ENCODE measurements around the gene DOCK11.

Gene DOCK11

GRCh38 chrX:118634336-118634735, 138.7 kb downstream of the DOCK11 start:
- FAIRE-seq = no peak

DNA sequence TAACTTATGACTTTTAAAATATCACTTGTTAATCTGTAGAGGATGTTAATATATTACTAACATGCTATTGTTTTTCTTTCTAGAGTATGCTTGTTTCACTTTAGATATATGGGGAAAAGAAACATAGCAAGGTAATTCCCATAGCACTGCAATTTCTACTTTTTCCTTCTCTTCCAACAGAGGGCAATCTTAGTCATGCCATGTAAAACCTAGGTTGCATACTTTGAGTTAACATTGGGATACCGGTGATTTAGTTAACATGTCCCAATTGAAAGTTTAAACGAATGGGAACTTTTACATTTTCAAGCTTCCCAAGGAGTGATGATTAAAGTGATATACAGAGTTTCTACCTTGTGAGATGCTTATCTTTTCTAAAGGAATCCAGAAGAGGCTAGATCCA, 142.4 kb downstream of the DOCK11 start:
- FAIRE-seq = no peak

- peak; percentile 60 for FAIRE-seq
Observed at GRCh38 chrX:118644378-118644777, 148.8 kb downstream of the DOCK11 start.

DNA sequence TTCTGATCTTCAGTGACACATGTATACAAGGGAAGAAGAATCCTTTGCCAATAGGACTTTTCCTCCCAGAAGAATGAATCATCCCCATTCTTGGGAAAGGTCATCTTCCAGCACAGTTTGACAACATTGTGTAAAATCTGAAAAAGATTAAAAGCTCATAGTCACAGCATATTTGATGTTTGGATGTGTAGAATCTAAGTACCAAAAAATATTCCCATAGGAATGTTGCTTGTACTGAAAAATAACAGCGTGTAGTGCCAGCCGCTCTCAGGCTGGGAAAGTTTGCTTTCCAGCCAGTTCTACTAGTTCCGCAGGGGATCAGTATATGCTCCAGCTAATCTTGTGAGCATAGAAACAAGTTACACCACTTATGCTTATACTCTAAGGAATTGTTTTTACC, 157.1 kb downstream of the DOCK11 start:
- FAIRE-seq = no peak

GRCh38 chrX:118654331-118654730, 158.7 kb downstream of the DOCK11 start:
- no peak for FAIRE-seq

DNA sequence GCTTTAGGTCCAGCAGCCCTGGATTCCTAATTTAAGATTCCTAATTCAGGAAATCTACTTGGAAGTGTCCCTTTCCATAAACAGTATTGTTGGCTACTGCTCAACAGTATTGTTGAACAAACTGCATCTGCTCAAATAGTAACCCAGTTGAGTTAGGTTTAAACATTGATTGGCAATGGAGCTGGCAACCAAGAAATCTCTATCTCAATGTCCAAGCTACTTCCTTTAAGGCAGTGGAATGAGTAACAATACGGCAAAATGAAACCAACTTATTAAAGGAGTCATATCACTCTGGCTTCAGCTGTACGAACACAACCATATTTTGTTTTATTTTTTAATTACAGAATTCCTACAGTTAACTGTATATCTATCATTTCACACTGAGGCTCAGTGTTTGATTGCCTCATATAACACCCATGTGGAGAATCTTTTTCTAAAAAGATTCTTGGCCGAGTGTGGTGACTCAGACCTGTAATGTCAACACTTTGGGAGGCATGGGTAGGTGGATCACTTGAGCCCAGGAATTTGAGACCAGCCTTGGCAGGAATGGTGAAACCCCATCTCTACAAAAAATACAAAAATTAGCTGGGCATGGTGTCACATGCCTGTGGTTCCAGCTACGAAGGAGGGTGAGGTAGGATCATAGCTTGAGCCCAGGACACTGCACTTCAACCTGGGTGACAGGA, 160.1 kb downstream of the DOCK11 start:
- FAIRE-seq = no peak

DNA sequence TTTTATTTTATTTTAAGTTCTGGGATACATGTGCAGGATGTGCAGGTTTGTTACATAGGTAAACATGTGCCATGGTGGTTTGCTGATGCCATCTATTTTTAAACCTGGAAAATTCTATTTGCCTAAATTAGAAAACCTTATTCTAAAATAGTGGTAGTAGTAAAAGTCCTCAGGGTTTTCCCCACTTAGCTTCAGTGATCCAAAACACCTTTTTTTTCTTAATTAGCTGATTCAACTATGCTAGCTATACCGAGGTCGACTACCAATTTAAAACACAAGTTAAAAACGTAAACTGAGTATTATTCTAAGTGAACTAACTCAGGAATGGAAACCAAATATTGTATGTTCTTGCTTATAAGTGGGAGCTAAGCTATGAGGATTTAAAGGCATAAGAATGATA, 161.8 kb downstream of the DOCK11 start:
- no peak for FAIRE-seq

DNA sequence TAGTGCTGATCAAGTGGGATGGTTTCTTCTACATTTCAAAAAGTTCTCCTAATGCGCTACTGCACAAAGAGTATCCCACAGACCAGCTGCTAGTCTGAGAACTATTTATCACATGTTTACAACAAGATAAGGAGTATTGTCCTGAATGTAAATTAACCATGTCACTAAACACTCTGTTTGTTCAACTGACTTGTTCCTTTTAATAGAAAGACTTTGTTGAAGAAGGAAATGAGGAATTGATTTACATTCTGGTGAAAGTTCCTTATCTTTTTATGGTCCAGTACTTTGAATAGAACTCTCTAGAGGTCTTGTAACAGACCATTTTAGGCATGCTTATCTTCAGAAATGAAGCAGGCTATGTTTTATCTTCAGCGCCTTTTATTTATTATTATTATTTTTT, 164.5 kb downstream of the DOCK11 start:
- no peak for FAIRE-seq

- no peak for FAIRE-seq
Observed at GRCh38 chrX:118665204-118665603, 169.6 kb downstream of the DOCK11 start.

DNA sequence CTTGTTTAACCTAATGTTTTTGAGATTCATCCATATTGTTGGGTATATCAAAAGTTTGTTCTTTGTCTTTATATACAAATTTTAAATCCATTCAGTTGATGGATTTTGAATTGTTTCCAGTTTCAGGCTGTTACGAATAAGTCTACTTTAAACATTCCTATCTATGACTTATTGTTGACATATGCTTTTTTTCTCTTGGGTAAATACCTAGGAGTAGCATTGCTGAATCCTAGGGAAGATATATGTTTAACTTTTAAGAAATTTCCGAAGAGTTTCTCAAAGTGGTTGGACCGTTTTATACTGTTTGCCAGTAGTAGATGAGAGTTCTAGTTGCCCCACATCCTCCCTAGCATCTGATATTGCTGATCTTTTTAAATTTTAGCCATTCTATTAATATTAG, 170.9 kb downstream of the DOCK11 start:
- no peak for FAIRE-seq

DNA sequence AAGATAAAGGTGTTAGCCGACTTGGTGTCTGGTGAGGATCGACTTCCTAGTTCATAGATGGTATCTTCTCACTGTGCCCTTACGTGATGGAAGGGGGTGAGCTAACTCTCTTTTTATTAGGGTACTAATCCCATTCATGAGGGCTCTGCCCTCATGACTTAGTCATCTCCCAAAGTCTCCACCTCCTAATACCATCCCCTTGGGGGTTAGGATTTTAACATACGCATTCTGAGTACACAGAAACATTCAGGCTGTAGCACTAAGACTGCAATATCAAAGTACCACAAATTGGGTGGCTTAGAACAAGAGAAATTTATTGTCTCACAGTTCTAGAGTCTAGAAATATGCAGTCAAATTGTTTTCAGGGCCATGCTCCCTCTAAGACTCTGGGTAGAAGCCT, 173.8 kb downstream of the DOCK11 start:
- FAIRE-seq = no peak

DNA sequence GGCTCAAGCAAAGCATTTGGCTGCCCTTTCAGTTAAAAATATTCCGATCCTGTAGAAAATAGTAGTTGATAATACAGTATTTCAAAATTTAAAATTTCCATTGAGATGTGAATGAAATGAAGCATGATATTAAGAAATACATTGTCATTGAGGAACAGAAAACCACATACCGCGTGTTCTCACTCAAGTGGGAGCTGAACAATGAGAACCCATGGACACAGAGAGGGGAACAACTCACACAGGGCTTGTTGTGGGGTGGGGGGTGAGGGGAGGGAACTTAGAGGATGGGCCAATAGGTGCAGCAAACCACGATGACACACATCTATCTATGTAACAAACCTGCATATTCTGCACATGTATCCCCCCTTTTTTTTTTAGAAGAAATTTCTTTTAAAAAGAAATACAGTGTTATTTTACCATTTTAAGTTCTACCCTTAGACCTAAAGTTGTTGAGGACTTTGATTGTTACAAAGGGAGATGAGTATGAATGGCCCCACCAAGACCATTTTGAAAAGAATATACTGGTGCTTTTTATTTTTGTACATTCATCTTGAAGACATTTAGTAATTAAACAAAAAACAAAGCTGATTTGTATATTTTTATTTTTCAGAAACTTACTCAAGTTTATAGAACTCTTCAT, 179.8 kb downstream of the DOCK11 start:
- no peak for FAIRE-seq

DNA sequence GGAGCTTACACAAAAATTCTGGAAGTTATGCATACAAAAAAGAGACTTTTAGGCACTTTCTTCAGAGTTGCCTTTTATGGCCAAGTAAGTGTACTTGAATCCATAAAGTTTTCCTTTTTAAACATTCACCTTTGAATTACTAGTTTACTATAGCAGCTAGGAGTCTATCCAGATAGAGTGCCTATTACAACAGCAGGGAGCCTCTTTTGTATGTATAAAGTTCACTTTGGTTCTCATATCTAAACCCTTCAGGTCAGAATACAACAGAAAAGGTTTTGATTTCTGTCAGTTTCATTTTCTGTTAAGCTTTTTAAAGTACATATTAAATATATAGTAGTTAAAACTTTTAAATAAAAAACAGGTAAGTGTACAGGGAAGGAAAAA, 180.3 kb downstream of the DOCK11 start:
- no peak for FAIRE-seq

DNA sequence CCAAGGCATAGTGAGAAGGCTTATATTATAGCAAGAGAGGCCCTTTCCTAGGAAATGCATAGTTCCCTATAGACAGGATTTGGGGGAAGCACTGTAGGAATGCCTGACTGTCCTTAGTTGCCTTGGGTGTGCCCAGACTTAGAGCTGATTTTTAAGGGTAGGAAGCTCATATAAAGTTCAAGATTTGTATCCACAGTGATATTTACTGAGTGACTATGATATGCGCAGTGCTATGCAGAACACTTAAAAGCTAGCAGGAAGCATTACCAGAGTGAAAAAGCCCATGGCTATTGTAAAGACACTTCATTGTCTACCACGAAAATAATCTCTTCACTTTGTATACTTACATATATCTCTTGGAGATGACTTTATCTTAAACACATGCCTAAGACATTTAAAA, 181.7 kb downstream of the DOCK11 start:
- FAIRE-seq = no peak

- FAIRE-seq = no peak
Observed at GRCh38 chrX:118679290-118679689, 183.7 kb downstream of the DOCK11 start.

- FAIRE-seq = no peak
Observed at GRCh38 chrX:118682258-118683014, 186.8 kb downstream of the DOCK11 start.

GRCh38 chrX:118685393-118685792, 189.8 kb downstream of the DOCK11 start:
- FAIRE-seq = no peak

GRCh38 chrX:118688935-118689334, 193.3 kb downstream of the DOCK11 start:
- no peak for FAIRE-seq

GRCh38 chrX:118693843-118694242, 198.2 kb downstream of the DOCK11 start:
- no peak for FAIRE-seq

GRCh38 chrX:118694638-118695037, 199.0 kb downstream of the DOCK11 start:
- FAIRE-seq = no peak

- FAIRE-seq = no peak
Observed at GRCh38 chrX:118698516-118699170, 203.0 kb downstream of the DOCK11 start.

DNA sequence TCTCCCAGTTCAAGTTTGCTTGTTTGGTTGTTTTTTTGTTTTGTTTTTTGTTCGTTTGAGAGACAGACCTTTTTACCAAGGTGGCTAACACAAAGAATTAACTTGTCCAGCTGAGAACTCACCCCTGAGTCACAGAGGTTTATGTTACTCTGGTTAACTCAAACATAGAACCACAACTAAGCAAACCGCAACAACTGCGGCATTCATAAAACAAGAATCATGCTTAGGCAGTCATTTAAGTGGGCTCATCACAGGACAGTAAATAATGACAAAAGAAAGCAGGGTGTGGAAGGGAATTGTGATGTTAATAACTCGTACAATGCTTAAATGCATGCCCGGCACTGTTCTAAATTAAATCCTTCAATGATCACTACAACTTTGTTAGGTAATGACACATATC, 207.1 kb downstream of the DOCK11 start:
- no peak for FAIRE-seq

DNA sequence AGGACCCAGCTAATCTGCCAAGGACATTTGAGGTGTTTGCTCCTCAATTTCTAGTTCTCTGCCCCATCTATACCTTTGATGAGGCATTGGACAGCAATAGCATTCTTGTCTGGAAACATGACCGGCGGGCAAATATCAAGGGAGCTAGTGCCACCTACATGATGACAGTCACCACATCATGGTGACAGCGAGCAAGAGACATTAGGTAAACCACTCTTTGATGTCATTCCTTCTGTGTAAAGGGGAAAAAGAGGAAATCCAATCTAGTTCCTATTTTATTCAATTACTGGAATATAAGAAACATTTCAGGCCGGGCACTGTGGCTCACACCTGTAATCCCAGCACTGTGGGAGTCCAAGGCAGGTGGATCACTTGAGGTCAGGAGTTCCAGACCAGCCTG, 211.1 kb downstream of the DOCK11 start:
- FAIRE-seq = no peak

GRCh38 chrX:118714521-118714920, 218.9 kb downstream of the DOCK11 start:
- FAIRE-seq = no peak

Data from endometrium (tissue), 2 donors.